ENCODE data around the gene VPS4B.

Gene VPS4B

GRCh38 chr18:63430526-63430925 lies 8.2 kb upstream of the VPS4B start:
- no peak for DNase-seq (ENCODE audit: low read depth)

DNA sequence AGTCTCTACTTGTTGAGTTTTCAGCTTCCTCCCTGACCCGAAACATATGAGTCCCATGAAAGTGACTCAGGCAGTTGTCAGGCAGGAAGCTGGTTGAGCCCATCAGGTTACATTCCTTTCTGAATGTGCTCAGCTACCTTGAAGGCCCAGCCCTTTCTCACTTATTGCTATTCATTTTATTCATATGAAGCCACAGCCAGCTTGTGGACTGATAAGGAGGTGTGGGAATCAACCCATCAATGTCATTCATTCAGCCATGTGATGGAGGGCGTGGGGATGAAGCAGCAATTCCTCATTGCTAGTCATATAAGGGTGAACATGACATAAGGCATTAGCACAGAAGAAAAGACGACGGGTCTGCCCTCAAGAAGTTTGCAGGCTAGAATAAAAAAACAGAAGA lies 5.3 kb upstream of the VPS4B start:
- no peak for DNase-seq (ENCODE audit: low read depth)

GRCh38 chr18:63422864-63423304 lies 608 bp upstream of the VPS4B start:
- DNase-seq (ENCODE audit: low read depth): no peak

DNA sequence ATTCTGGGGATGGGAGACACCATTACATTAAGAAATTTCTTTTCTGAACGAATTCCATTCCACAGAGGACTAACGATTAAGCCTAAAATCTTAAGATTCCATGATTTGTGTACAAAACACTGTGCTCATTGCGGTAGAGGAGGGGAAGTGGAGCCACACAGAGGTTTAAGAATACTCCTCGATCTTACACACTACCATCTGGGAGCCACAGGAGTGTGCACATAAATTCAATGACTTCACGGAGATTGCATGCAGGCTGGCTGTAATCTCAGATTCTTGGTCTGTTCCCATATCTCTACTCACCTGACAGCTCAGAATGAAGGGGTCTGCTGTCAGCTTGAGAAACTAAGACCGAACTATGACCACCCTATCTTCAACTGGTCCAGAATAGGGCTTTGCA lies 762 bp downstream of the VPS4B start:
- no peak for DNase-seq (ENCODE audit: low read depth)

DNA sequence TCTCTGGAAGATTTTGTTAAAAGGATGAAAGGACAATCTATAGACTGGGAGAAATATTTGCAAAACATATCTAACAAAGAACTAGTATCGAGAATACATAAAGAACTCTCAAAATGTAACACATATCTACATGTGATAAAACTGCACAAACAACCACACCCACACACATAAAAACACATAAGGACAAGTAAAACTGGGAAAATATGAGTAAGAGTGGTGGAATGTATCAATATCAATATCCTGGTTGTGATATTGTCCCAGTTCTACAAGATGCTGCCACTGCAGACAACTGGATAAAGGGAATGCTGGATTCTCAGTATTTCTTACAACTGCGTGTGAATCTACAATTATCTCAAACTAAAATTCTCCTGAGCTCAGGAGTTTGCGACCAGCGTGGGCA lies 9.3 kb downstream of the VPS4B start:
- no peak for DNase-seq (ENCODE audit: low read depth)

DNA sequence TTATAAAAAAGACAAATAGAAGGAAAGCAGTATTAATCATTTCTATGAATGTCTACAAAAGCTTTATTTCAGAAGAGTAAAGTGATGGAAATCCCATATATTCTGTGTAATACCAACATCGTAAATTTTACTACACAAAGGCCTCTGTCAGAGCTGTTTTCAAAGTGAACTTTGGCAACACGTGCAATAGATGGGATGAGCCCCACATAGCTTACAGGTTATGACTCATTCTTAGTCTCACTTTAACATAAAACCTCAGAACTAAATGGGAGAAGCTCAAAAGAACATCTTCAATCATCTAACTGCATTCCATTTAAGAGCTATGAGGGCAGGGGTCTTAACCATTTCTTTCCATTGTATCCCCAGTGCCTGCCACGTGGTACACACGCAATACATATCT lies 11.5 kb downstream of the VPS4B start:
- DNase-seq (ENCODE audit: low read depth): no peak

GRCh38 chr18:63409301-63409700 lies 13.0 kb downstream of the VPS4B start:
- DNase-seq (ENCODE audit: low read depth): no peak

DNA sequence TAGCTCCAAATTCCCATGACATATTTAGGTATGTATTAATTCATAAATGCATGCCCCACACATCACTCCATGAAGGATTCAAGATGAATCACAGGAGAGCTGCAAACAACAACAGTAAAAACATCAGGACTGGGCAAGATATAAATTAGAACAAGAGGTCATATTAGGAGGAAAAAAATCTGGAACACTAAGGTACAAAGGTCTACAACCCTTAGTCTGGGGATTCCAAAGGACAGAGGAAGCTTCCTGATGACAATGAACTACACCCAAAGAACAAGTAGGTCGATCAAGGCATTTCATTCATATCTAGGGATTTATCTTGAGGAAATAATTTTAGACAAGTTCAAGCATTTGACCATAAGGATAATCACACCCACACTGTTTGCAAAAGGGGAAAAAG lies 14.5 kb downstream of the VPS4B start:
- no peak for DNase-seq (ENCODE audit: low read depth)

- DNase-seq (ENCODE audit: low read depth): no peak
Measured at GRCh38 chr18:63405986-63406385, 16.3 kb downstream of the VPS4B start.

DNA sequence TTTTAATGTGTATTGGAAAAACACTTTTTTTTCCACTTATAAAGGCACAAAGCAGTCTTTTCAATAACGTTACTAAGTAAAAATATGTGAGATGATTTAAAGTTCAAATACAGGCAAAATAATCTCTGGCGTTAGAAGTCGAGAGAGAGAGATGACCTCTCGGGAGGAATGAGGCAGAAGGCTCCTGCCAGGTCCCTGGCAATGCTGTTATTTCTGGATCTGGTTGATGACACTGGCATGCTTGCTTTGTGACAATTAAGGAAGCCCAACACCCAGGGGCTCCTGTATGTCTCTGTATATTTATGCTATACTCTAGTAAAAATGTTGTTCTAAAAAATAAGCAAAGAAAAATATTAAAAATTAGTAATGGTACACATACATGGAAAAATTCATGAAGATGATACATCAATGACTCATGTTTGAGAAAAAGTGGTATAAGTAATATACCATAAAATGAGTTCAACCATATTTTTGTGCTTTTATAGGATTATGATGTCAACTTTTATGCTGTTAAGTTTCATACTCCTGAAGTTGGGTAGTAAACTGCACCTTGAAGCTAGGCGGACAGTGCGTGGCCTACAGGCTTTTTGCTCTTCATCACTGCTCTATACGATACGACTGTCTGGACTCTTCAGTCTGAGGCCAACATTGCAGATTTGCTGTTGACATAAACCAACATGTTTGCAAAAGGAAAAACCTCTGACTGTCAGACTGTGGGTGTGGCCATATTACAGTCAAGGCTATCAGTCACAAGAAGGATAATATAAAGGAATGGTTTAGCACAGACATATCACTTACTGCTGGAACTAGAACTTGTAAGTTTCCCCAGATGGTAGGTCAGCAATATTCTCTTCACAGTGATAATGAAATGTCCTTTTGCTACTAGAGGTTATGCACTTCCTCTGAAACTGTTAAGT lies 19.8 kb downstream of the VPS4B start:
- DNase-seq (ENCODE audit: low read depth): no peak

- DNase-seq (ENCODE audit: low read depth): no peak
Measured at GRCh38 chr18:63399300-63399699, 23.0 kb downstream of the VPS4B start.

DNA sequence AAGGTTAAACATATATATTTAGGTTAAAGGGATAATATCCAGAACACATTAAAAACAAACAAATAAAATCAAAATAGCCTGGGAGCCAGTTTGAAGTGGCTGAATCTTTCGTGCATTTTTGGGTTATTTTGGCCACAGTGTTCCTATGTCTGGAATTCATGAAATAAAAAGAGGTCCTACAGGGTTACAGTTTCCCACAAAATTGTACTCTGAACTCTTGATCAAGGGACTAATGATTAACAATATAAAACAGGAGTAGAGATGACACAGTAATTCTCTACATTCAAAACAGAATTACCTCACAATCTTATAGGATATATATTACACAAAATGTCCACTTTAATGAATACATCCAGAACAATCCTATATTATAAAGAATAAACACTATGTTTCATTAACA lies 24.9 kb downstream of the VPS4B start:
- DNase-seq (ENCODE audit: low read depth): no peak

GRCh38 chr18:63395503-63395902 lies 26.8 kb downstream of the VPS4B start:
- DNase-seq (ENCODE audit: low read depth): no peak

DNA sequence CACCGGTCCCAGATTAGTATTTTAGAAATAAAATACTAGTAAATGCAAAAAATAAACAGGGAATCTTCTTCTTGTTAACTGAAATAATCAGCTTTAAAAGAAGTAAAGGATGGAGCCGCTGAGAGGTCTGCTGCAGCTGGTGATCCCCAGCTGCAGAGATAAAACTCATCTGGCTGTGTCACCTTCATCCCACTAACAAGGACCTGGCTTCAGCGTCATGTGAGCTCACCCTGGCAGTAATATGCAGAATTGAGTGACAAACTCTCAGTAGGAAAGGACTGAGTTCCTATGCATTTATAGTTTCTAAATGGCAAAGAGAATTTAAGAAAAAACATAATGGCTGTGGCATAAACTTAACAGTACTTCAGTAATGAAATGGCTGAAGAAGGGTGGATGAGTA lies 27.3 kb downstream of the VPS4B start:
- no peak for DNase-seq (ENCODE audit: low read depth)

DNA sequence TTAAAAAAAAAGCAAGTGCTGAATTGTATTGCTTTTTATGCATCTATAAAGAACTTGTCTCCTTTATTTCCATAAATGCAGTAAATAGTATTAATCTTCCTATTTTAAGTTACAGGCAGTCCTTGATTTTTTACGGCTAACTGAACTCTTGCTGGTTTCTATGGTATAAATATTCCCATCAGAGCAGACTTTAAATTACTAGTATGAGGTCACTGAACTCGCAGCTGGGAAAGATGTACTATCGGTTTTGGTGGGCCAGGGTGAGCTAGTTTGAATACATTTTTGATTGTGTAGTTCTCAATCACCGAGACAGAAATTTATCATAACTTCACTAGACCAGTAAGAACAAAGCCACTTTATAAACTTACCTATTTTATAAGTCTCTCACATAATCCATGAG lies 34.4 kb downstream of the VPS4B start:
- DNase-seq (ENCODE audit: low read depth): no peak

- no peak for DNase-seq (ENCODE audit: low read depth)
Measured at GRCh38 chr18:63382843-63383242, 39.4 kb downstream of the VPS4B start.

- DNase-seq (ENCODE audit: low read depth): no peak
Measured at GRCh38 chr18:63379639-63379962, 42.7 kb downstream of the VPS4B start.

DNA sequence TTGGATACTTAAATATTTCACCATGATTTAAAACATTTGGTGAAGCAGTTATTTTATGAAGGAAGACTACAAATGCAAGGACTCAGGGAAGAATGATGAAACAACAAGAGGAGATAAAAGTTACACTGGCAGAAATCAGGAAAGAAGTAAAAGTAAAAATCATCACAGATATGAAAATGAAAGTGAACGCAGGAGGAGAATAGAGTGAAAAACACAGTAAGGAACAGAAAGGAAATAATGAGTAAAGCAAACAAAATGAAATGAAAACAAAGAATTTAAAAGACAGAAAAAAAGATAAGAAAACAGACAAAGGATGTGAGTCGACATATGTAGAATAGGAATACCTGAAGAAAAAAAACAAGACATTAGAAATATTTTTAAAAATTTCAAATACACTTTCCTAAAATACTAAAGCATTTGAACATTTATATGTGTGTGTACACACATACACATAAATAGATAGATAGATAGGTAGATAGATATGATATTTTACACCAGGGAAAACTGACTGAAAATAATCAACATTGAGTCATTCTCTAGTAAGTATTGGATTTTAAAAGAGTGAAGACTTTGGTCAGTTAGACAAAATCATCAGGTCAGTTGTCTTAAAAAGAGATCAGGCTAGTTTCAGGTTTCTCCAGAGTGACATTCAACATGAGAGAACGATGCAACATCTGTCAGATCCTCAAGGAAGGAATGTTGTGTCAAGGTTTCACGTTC lies 43.2 kb downstream of the VPS4B start:
- DNase-seq (ENCODE audit: low read depth): no peak

DNA sequence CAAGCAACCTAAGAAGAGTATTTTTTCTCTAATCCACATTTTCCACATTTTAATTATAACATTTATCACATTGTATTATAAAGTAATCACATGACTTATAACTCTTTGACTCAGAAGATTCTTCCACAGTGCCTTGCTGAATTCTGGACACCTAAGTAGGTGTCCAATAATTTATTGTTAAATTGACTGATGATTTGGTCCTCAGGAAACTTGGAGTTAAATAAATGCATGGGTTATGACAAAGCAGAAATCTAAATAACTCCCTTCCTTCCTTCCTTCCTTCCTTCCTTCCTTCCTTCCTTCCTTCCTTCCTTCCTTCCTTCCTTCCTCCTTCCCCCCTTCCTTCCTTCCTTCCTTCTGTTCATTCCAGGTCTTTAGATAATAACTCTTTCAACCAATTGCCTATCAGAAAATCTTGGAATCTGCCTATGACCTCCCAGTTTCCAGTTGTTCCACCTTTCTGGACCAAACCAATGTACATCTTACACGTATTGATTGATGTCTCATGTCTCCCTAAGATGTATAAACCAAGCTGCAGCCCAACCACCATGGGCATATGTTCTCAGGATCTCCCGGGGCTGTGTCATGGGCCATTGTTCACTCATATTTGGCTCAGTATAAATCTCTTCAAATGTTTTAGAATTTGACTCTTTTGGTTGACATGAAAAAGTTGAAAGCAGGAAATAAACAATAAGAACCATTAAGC lies 44.8 kb downstream of the VPS4B start:
- no peak for DNase-seq (ENCODE audit: low read depth)

GRCh38 chr18:63376538-63376937 lies 45.7 kb downstream of the VPS4B start:
- no peak for DNase-seq (ENCODE audit: low read depth)

GRCh38 chr18:63374540-63374939 lies 47.7 kb downstream of the VPS4B start:
- DNase-seq (ENCODE audit: low read depth): no peak

- no peak for DNase-seq (ENCODE audit: low read depth)
Measured at GRCh38 chr18:63373161-63373560, 49.1 kb downstream of the VPS4B start.

DNA sequence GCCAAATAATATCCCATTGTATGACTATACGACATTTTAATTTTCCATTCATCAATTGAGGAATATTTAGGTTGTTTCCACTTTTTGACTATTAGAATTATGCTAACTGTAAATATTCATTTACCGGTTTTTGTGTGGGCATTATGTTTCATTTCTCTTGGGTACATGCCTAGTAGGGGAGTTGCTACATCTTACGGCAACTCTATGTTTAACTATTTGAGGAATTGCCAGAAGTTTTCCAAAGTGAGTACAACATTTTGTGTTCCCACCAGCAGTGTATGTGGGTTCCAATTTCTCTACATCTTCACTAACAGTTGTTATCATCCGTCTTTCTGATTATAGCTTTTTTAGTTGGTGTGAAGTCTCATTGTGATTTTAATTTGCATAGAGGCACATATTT lies 53.7 kb downstream of the VPS4B start:
- no peak for DNase-seq (ENCODE audit: low read depth)
